Glutamatergic neuron (in vitro differentiated cells): ENCODE measurements around the gene KRTAP29-1. TPM values are rescaled to one million over a fixed set of nuclear protein-coding genes. Genes with fewer than 3 reads are reported as not detected.

ENCODE experiments used
- DNase-seq: peaks from one replicate; pipeline ENCODE4 v3.0.0; 2022
- H3K27ac Mint-ChIP-seq: one replicate; pipeline ENCODE4 v1.8.0; 2020; ENCODE audit warnings: mild to moderate bottlenecking, mixed read lengths, inconsistent platforms; ENCODE audit not compliant: unreplicated experiment
- H3K27me3 Mint-ChIP-seq: one replicate; pipeline ENCODE4 v1.8.0; 2020; ENCODE audit warnings: mild to moderate bottlenecking, moderate library complexity, mixed read lengths, inconsistent platforms; ENCODE audit not compliant: unreplicated experiment
- H3K36me3 Mint-ChIP-seq: one replicate; pipeline ENCODE4 v1.8.0; 2020; ENCODE audit warnings: mild to moderate bottlenecking, mixed read lengths, inconsistent platforms; ENCODE audit not compliant: unreplicated experiment
- H3K4me1 Mint-ChIP-seq: one replicate; pipeline ENCODE4 v1.8.0; 2020; ENCODE audit warnings: mild to moderate bottlenecking, low read depth, mixed read lengths, inconsistent platforms; ENCODE audit not compliant: unreplicated experiment
- H3K4me3 Mint-ChIP-seq: one replicate; pipeline ENCODE4 v1.8.0; 2020; ENCODE audit warnings: mild to moderate bottlenecking, mixed read lengths, inconsistent platforms; ENCODE audit not compliant: unreplicated experiment
- H3K9me3 Mint-ChIP-seq: one replicate; pipeline ENCODE4 v1.8.0; 2020; ENCODE audit warnings: mild to moderate bottlenecking, moderate library complexity, mixed read lengths, inconsistent platforms; ENCODE audit not compliant: unreplicated experiment
- total RNA-seq: library from RNA; stranded (reverse); fragmentation: NEBNext Ultra II Directional; extraction: Animal tissue kit (Norgen Biotek cat#: 25700); gene quantifications from one replicate; pipeline ENCODE4 v1.2.1, GENCODE V29; 2021; ENCODE audit not compliant: unreplicated experiment
- TF ChIP-seq, protein P1 (sequence below): fragments of 200-600 bp; sonication (generic); IDR thresholded peaks from one replicate; pipeline ENCODE4 v1.5.0; 2021; ENCODE audit not compliant: partially characterized antibody, unreplicated experiment

KRTAP29-1 gene
- total RNA-seq, 1 donor from 2014 or later, result not detected

DNA sequence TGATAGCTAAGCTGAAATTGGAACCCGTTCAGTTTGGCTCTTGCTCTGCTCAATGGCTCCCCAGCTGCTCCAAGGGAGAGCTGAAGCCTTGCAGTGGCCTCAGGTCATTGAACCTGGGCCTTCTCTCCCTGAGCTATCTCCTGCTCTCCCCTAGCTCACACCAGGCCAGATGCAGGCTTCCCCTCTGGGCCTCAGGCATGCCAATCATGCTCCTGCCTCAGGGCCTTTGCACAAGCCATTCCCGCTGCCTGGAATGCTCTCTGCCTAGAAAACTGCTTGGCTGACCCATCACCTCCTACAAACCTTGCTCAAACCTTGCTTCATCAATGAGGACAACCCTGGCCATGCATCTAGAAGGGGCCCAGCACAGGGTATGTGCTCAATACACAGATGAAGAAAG is 29.6 kb upstream of the KRTAP29-1 start:
- no peak for DNase-seq
- H3K36me3 Mint-ChIP-seq, result peaks cover 3% of the 10 kb centered on the region
- peaks cover 3% of the 10 kb centered on the region for H3K9me3 Mint-ChIP-seq
- H3K4me1 Mint-ChIP-seq, result peaks cover 2% of the 10 kb centered on the region
- H3K4me3 Mint-ChIP-seq, result no peak overlapping the region
- TF ChIP-seq, protein P1, sequence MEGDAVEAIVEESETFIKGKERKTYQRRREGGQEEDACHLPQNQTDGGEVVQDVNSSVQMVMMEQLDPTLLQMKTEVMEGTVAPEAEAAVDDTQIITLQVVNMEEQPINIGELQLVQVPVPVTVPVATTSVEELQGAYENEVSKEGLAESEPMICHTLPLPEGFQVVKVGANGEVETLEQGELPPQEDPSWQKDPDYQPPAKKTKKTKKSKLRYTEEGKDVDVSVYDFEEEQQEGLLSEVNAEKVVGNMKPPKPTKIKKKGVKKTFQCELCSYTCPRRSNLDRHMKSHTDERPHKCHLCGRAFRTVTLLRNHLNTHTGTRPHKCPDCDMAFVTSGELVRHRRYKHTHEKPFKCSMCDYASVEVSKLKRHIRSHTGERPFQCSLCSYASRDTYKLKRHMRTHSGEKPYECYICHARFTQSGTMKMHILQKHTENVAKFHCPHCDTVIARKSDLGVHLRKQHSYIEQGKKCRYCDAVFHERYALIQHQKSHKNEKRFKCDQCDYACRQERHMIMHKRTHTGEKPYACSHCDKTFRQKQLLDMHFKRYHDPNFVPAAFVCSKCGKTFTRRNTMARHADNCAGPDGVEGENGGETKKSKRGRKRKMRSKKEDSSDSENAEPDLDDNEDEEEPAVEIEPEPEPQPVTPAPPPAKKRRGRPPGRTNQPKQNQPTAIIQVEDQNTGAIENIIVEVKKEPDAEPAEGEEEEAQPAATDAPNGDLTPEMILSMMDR, result no peak
- no peak overlapping the region for H3K27ac Mint-ChIP-seq
- peaks cover 6% of the 10 kb centered on the region for H3K27me3 Mint-ChIP-seq

DNA sequence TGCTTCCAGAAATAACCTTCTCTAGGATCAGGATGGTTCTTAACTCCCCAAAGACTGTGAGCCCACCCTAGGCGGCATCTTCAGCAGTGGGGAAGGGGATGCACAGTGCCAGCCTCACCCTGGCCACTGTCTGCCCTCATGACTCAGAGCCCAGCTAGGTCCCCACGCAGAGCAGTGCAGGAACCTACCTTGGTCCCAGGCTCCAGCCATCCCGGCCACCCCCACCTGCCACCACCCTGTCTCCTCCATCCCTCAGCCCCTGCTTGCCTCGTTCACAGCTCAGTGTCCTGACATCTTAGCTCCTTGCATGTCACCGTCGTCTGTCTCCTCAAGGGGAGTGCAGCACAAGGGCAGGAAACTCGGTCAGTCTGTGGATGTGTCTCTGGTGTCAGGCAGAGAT is 29.0 kb upstream of the KRTAP29-1 start:
- DNase-seq, result no peak
- peaks cover 6% of the 10 kb centered on the region for H3K27me3 Mint-ChIP-seq
- no peak overlapping the region for H3K4me3 Mint-ChIP-seq
- peaks cover 2% of the 10 kb centered on the region for H3K4me1 Mint-ChIP-seq
- TF ChIP-seq, protein P1, result no peak
- H3K36me3 Mint-ChIP-seq, result peaks cover 3% of the 10 kb centered on the region
- H3K9me3 Mint-ChIP-seq, result peaks cover 3% of the 10 kb centered on the region
- H3K27ac Mint-ChIP-seq, result no peak overlapping the region

DNA sequence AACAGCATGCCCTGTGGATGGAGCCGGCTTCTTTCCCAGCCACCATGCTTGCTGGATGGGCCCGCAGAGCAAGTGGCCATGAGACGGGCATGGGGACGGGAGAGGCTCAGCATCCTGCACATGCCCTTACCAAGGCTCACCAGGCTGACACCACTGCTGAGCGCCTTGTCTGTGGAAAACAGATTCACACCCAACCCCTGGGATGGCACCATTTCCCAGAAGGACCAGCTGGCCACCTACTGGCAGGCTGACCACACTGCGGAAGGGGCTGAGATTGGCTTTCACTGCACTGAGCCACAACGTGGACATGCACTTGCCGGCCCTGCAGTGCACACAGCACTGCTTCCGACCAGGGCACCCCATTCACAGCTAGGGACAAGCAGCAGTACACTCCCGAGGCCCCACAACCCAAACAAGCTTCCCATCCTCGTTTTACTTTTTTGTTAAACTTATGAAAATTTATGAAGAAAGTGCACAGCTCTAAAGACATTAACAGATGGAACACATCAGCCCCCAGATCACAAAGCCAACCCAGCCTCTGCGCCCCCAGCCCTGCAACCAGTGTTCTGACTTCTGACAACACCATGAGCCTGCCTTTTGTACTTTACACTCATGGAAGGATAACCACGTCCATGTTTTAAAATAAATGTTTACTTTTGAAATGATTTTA is 26.8 kb upstream of the KRTAP29-1 start:
- peaks cover 5% of the 10 kb centered on the region for H3K9me3 Mint-ChIP-seq
- no peak overlapping the region for H3K4me3 Mint-ChIP-seq
- DNase-seq, result peak; percentile 79
- TF ChIP-seq, protein P1, result peak; percentile 82
- no peak overlapping the region for H3K27ac Mint-ChIP-seq
- peaks cover 6% of the 10 kb centered on the region for H3K27me3 Mint-ChIP-seq
- H3K4me1 Mint-ChIP-seq, result peaks cover 2% of the 10 kb centered on the region
- H3K36me3 Mint-ChIP-seq, result peaks cover 3% of the 10 kb centered on the region

DNA sequence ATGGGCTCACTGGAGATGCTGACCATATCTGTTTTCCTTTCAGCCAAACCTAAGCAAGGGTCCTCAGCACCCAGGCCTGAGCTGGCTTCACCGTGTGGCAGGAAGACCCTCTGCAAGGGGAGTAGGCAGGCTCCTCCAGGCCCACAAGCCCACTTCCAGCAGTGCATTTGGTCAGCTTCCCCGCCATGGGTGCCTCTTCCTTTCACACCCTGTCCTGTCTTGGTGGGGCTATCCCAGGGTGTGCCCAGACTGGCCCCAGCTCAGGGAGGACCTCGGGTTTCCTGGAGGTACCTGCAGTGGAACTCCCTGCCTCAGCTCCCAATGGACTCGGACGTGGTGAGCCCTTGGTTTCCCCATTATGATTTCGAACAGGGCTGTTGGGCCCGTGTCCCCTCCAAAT is 25.6 kb upstream of the KRTAP29-1 start:
- H3K36me3 Mint-ChIP-seq, result no peaks in the 10 kb centered on the region
- no peak overlapping the region for H3K4me3 Mint-ChIP-seq
- H3K4me1 Mint-ChIP-seq, result no peaks in the 10 kb centered on the region
- no peaks in the 10 kb centered on the region for H3K27me3 Mint-ChIP-seq
- TF ChIP-seq, protein P1, result no peak
- no peak overlapping the region for H3K27ac Mint-ChIP-seq
- no peak for DNase-seq
- peaks cover 5% of the 10 kb centered on the region for H3K9me3 Mint-ChIP-seq

DNA sequence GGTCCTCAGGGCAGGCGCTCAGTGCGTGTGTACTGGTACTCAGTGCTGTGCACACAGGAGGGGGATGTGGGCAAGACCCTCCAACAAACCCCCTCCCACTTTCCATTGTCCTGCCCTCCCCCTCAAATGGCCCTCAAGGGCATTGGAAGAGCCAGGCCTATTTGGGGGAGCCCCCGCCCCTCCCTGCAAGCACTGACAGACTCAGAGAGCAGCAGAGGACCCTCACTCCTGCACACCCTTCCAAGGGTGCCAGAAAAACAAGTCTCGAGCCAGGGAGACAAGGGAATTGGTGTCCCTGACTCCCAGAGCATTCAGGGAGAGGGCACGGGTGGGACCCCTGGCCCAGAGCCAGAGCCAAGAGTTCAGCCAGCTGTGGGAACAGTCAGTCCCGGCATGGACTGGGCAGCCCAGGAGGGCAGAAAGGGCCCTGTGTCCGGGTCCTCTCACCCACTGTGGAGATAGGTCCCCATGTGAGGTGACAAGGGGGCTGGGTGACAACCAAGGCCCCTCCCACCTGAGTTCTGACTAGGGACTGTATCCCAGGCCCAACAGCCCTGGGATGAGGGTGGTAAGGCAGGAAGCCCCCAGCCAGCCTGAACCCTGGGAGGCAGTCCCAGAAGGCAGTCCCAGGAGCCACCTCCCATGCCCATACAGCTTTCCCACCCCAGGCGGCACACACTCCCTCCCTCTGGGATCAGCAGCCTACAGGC is 24.9 kb upstream of the KRTAP29-1 start:
- no peak for DNase-seq
- H3K27ac Mint-ChIP-seq, result no peak overlapping the region
- TF ChIP-seq, protein P1, result no peak
- no peaks in the 10 kb centered on the region for H3K27me3 Mint-ChIP-seq
- H3K36me3 Mint-ChIP-seq, result no peaks in the 10 kb centered on the region
- peaks cover 5% of the 10 kb centered on the region for H3K9me3 Mint-ChIP-seq
- H3K4me1 Mint-ChIP-seq, result peaks cover 2% of the 10 kb centered on the region
- no peak overlapping the region for H3K4me3 Mint-ChIP-seq
